Progenitor cell of endocrine pancreas (in vitro differentiated cells): ENCODE results near the gene NR1I2. TPM values are rescaled to one million over a fixed set of nuclear protein-coding genes. Genes with fewer than 3 reads are reported as not detected.

Source experiments
- DNase-seq: peaks from one replicate; pipeline ENCODE4 v3.0.0; 2021; ENCODE audit warnings: low spot score; ENCODE audit not compliant: unreplicated experiment
- H3K27ac Mint-ChIP-seq: 2 replicates; pipeline ENCODE4 v1.8.0; 2021; ENCODE audit warnings: mild to moderate bottlenecking, moderate library complexity, mixed read lengths
- H3K27me3 Mint-ChIP-seq: 2 replicates; pipeline ENCODE4 v1.8.0; 2021; ENCODE audit warnings: mixed read lengths
- H3K36me3 Mint-ChIP-seq: 2 replicates; pipeline ENCODE4 v1.8.0; 2022; ENCODE audit warnings: mixed read lengths; ENCODE audit not compliant: insufficient read depth
- H3K4me1 Mint-ChIP-seq: 2 replicates; pipeline ENCODE4 v1.8.0; 2021; ENCODE audit warnings: low read depth, mixed read lengths
- H3K4me3 Mint-ChIP-seq: 2 replicates; pipeline ENCODE4 v1.8.0; 2021; ENCODE audit warnings: low read depth, mild to moderate bottlenecking, moderate library complexity, mixed read lengths
- H3K9me3 Mint-ChIP-seq: 2 replicates; pipeline ENCODE4 v1.8.0; 2021; ENCODE audit warnings: low read depth, mixed read lengths
- CTCF ChIP-seq: fragments of 200-600 bp; sonication (generic); IDR thresholded peaks from one replicate; pipeline ENCODE4 v1.5.0; 2021; ENCODE audit warnings: antibody characterized with exemption, mild to moderate bottlenecking; ENCODE audit not compliant: unreplicated experiment
- total RNA-seq: library from RNA; stranded (reverse); gene quantifications from 2 replicates; pipeline ENCODE4 v1.2.1, GENCODE V29; 2021

Gene NR1I2
- total RNA-seq, 1 donor from 2014 or later = 0.62 TPM

GRCh38 chr3:119859728-119860127 lies 77.8 kb downstream of the NR1I2 start:
- DNase-seq = no peak
- no peak overlapping the region for H3K4me3 Mint-ChIP-seq
- no peaks in the 10 kb centered on the region for H3K27me3 Mint-ChIP-seq
- TF ChIP-seq CTCF = no peak
- peaks cover 7% of the 10 kb centered on the region for H3K4me1 Mint-ChIP-seq
- H3K36me3 Mint-ChIP-seq = peaks cover 65% of the 10 kb centered on the region
- peaks cover 25% of the 10 kb centered on the region for H3K9me3 Mint-ChIP-seq
- peak overlapping the region; percentile 19 for H3K27ac Mint-ChIP-seq

DNA sequence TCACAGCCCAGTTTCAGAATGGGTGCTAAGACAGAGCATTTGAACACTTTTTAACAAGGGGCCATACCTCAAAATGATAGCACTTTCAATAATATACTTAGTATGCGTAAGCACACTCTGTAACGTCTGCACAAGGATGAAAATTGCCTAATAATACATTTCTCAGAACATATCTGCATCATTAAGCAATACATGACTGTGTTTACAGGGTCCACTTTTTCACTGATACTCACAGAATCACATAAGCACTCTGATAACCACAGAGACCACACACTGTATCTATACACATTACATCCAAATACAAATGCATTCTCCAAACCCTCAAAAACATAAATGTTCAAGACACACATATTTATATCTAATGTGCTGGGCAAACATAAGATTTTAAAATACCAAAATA lies 79.8 kb downstream of the NR1I2 start:
- Mint-ChIP-seq H3K27ac (peak overlapping the region; percentile 56), H3K36me3 (peaks cover 55% of the 10 kb centered on the region), H3K9me3 (peaks cover 16% of the 10 kb centered on the region), H3K4me3 (no peak overlapping the region), H3K27me3 (no peaks in the 10 kb centered on the region), H3K4me1 (peaks cover 7% of the 10 kb centered on the region)
- DNase-seq = no peak
- TF ChIP-seq CTCF = no peak

GRCh38 chr3:119862616-119863015 lies 80.7 kb downstream of the NR1I2 start:
- Mint-ChIP-seq H3K27ac (no peak overlapping the region), H3K36me3 (peaks cover 46% of the 10 kb centered on the region), H3K27me3 (no peaks in the 10 kb centered on the region), H3K4me1 (peaks cover 7% of the 10 kb centered on the region), H3K4me3 (no peak overlapping the region), H3K9me3 (peaks cover 10% of the 10 kb centered on the region)
- no peak for DNase-seq
- no peak for TF ChIP-seq CTCF

- no peak overlapping the region for H3K27ac Mint-ChIP-seq
- peaks cover 3% of the 10 kb centered on the region for H3K9me3 Mint-ChIP-seq
- H3K4me1 Mint-ChIP-seq = peaks cover 3% of the 10 kb centered on the region
- DNase-seq = no peak
- H3K27me3 Mint-ChIP-seq = no peaks in the 10 kb centered on the region
- no peak for TF ChIP-seq CTCF
- no peak overlapping the region for H3K4me3 Mint-ChIP-seq
- H3K36me3 Mint-ChIP-seq = peaks cover 33% of the 10 kb centered on the region
Observed at GRCh38 chr3:119864476-119864875, 82.6 kb downstream of the NR1I2 start.

Other genes starting within 250 kb of the NR1I2 start
- gene CD80, start 222.5 kb upstream of the NR1I2 start, total RNA-seq = 0.20 and 0.24 TPM in 2 replicates
- gene ADPRH, start 202.6 kb upstream of the NR1I2 start, total RNA-seq = 3.4 and 3.7 TPM in 2 replicates
- 0.18 TPM in 1 of 2 replicates, not detected in the other for gene PLA1A, start 184.2 kb upstream of the NR1I2 start, total RNA-seq
- gene POPDC2, start 121.5 kb upstream of the NR1I2 start, total RNA-seq = 2.9 and 3.8 TPM in 2 replicates
- gene COX17, start 104.7 kb upstream of the NR1I2 start, total RNA-seq = 29.9 and 35.4 TPM in 2 replicates
- gene CFAP91, start 79.1 kb upstream of the NR1I2 start, total RNA-seq = 63.0 and 75.0 TPM in 2 replicates